GM18861 (cell line): ENCODE measurements around the gene ADAM19.

Experiments
- ATAC-seq: cut with Tn5 transposase; IDR thresholded peaks from one replicate; pipeline ENCODE4 v1.9.1; 2021; ENCODE audit not compliant: unreplicated experiment

ADAM19 gene

DNA sequence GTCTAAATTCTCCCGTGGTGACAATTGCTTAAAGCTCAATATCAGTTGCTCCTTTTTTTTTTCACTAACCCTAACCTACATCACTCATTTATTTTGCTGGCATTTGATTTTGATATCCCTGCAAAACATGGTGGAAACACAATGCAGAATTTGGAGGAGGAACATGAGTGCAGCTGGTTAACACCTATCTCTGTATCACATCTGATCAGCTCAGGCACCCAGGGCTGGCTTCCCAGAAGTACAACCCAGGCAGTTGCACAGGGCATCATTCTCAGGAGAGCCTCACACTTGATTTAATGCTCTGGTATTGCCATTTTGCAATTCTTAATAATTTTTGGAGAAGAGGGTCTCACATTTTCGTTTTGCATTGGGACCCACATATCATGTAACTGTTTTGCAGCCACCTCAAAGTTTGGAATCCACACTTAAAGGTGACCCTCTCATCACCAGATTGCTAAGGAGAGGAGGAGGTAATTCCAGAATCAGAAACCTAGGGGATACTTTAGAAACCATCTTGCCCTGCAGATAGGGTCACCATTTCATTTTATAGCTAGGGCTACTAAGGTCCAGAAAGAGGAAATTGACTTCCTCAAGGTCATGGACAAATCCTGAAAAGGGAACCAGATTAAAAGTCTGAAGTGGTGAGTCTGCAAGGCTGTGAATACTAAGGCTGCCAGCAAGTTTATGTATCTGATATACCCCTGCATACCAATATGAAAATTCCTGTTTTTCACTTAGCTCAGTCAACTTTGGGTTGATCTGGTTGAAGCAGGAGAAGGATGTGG, 19.3 kb upstream of the ADAM19 start:
- ATAC-seq = no peak

DNA sequence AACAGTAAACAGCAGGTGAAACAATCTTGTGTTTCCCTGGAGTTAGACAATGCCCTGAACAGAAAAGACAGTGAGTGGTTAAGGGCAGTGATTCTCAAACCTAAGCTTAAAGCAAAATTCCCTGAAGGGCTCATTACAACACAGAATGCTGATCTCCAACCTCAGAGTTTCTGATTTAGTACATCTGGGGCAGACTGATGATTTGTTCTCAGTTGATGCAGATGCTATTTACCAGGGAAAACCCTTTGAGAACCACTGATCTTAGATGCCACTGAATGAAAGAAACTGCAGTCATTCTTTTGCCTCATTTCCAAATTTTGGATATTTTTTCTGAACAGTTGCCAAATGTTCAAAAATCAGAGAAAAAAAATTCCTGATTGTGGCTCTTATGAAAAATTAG, 18.7 kb upstream of the ADAM19 start:
- no peak for ATAC-seq

DNA sequence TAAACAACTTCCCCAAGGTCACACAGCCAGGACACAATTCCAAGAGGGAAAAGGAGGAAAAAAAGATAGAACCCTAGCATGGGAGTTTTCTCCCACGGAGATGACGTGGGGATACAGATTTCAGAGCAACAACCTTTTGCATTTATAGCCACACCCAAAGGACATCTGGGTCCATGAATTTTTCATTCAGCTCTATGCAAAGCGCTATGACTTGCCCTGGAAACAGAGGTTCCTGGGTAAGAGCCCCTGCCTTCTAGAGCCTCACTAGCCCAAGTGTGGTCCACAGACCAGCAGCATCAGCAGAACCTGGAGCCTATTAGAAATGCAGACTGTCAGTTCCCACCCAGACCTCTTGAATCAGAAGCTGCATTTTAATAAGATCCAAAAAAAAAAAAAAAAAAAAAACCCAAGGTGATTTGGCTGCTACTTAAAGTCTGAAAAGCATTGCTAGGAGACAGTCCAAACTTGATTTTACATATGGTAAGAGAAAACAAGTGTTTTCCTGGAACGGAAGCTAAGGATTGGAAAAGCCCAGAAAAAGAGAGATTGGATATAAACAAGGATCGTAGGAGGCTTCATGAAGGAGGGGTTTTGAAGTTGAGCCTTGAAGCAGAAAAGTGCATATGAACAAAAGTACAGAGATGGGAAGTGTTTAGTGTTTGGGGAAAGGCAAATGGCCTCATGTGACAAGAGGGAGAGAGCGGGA, 17.6 kb upstream of the ADAM19 start:
- ATAC-seq = no peak

DNA sequence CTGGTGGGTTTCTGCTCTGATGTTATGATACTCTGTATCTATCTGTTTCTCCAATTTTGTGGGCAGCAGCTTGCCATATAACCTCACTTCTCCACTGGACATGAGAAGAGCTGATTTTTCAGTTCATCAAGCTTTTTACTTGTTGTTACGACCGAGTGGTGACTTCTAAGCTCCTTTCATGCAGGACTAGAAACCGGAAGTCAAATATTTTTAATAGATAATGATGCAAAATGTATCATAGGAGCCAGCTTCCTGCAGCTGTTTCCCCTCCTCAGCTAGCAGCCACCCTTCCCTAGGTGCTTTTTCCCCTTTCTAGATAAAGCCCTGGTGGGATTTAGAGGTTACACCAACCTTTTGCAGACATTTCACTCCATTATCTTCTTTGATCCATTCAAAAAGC, 17.0 kb upstream of the ADAM19 start:
- ATAC-seq = no peak

DNA sequence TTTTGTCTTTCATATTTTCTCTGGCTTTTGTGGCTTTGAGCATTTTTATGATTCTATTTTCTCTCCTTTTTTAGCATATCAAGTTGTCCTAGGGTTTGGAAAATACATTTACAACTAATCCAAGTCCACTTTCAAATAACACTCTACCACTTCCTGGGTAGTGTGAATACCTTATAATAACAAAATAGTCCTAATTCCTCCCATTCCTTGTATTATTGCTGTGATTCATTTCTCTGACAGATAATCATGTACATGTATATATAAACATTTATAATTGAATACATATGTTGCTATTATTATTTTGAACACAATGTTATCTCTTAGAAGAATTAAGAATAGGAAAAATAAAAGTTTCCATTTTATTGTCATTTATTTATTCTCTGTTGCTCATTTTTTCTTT, 14.9 kb upstream of the ADAM19 start:
- no peak for ATAC-seq

DNA sequence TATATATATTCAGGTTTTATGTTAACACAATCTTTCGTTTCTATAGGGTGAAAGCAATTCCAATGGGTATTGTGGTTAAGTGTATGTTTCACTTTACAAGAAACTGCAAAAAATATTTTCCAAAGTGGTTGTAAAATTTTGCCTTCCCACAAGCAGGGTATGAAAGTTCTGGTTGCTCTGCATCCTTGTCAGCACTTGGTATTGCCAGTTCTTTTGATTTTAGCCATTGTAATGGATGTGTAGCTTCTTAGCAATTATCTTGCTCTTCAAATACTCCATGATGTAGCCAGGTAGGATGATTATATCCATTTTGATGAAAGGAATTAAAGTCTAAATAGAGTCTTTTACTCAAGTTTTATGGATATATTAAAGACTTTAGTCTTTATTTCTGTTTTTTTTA, 9.1 kb upstream of the ADAM19 start:
- no peak for ATAC-seq

DNA sequence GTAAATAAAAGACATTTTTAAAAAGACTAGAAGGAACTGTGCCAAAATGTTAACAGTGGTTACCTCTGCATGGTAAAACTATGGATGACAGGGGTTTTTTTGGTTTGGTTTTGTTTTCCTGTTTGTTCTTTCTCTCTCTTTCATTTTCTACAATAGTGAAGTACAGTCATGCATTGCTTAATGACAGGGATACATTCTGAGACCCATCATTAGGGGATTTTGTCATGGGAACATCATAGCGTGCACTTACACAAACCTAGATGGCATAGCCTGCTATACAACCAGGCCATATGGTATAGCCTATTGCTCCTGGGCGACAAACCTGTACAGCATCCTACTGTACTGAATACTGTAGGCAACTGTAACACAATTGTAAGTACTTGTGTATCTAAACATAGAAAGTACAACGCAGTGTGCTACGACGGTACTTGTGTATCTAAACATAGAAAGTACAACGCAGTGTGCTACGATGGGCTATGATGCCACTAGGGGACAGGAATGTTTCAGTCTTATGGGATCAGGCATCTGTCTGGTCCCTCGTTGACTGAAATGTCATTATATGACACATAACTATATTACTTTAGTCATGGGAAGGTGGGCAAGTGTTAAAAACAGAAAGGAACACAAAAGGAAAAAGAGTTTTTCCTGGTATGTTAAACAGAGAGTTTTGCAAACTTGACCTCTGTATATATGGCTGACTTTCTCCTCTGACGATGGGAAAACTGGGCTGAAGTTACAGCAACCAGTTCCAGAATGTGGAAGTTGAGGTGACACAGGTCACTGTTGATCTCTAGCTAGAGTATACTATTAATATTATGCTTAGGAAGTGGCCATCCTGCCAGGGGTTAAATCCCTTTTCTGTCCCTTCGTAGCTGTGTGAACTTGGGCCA, 7.4 kb upstream of the ADAM19 start:
- ATAC-seq = no peak

DNA sequence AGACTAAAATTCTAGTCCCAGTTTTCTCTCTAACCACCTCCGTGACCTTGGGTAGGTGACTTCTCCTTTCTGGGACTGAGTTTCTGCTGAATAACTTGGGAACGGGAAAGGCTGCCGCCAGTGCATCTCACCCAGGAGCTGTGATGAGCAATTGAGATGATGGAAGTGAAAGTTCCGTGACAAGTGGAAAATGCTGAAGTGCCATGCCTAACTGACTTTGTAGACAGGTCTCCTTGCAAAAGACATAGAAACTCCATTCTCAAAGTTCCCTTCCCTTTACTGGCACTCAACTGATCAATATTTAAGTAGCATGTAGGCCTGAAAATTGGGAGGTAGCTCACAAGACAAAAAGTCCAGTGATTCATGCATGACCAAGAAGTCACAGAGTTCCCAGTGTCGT, 6.3 kb upstream of the ADAM19 start:
- no peak for ATAC-seq

DNA sequence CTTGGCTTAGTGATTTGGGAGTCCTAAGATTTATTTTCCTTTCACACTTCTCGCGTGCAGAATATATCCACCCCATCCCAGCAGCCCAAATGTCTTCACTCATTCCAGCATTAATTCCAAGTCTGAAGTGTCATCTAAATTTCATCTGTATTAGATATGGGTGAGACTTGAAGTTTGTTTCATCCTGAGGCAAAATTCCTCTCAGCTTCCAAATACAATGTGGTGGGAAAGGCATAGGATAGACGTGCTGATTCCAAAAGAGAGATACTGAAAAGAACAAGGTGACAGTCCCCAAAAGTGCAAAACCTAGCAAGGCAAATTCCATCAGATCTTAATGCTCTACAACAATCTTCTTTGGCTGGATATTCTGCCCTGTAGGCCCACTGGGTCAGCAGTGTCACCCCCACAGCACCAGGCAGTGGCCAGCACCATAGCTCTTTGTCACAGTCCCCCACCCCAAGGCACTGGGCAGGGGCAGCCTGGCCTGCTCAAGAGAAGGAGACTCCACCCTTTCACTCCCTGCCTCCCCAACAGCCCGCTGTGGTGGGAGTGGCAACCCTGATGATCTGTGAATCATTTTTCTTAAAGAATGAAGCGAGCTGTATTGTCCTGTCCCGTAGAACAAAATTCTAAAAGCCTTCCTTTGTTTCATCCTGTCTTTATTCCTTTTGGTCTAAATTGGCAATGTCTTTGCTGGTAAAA, 2.7 kb upstream of the ADAM19 start:
- no peak for ATAC-seq

DNA sequence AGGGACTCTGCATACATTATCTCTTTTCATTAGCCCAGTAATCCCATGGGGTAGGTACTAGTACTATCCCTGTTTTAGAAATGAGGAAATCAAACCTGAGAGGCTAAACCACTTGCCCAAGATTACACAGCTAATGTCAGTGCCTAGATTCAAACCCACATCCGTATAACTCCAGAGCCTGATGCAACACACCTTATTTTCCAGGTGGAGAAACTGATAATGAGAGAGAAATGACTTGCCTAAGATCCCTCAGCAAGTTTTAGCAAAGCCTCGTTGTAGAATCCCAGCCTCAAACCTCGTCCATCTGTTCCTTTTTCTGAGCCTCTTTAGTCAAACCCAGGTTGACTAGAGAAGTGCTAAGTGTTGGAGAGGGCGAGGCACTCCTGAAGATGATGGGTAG, 1.1 kb upstream of the ADAM19 start:
- ATAC-seq = no peak

DNA sequence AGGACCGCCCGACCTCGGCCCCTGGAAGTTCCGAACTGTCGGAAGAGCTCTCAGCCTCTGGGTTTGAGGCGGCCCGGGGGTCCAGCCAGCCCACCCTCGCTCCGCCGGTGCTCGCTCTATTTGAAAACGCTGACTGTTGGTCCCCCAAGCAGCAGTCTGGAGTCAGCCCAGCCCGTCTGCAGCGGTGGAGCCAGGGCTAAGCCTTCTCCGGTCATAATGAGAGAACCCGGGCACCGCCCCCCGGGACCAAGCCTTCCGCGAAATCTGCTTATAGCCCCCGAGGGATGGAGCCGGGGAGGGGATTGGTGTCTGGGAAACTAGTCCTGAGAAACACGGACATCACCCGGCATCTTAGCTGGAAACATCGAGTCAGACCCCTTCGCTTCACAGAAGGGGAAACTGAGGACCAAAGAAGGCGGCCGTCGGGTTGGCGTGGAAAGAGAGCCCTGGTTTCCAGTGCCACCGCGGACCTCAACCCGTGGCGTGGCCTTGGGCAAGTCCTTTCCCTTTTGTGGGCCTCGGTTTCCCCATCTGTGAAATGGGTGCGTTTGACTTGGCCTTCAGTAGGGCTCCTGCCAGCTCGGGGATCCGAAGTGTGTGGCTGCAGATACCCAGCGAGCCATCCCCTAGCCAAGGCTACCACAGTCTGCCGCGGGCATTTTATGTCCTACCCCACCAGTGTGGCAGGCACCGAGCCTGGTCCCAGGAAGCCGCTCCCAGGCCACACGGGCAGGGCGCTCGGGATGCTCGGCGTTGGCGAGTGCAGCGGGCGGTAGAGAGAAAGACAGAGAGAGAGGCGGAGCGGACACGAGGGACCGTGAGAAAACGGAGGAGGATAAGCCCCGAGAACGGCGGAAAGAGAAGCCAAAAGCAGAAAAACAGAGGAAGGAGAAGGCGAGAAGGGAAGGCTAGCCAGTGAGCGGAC, 857 bp downstream of the ADAM19 start:
- ATAC-seq = no peak

DNA sequence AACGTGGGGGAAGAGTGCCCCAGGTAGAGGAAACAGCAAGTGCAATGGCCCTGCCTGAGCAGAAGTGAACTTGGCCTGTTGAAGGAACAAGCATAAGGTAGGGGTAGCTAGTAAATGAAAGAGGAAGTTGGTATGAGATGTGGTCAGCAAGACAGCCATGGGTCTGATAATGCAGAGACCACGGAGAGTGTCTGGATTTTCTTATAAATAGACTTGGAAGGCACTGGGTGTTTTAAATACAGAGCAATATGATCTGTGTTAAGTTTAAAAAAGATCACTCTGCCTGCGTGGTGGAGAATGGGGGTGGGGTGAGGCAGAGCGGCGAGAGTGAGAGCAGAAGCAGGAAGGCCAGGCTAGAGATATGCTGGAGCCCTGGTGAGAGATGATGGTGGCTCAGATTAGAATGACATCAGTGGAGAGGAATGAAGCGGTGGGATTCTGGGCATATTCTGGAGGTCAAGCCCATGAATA, 4.2 kb downstream of the ADAM19 start:
- ATAC-seq = peak; percentile 93

DNA sequence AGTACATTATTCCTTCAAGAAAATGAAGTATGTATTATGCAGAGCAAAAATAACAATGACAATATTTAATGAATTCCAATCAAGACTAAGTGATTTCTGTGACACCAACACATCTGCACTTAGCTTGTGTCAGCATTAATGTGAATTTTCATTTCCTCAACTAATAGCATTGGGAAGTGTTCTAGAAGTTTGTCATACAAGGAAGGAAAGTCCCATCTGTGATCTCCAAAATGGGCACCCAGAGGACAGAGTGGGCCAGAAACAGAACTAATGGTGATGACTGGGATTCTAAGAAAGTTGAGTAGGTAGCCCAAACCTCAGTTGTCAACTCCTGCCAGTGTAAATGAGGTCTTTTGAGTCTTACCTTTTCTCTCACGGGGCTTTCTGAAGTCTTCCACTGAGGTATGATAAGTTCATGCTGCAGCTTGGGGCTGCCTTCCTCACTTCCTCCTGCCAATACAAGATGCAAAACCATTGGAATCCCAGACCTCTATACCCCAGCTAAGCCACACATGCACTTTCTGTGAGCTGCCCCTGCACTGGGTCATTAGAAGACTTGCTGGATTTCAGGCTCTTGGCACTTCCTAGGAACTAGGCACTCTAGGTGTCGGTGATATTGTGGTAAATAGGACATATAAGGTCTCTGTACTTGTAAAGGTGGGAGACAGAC, 4.9 kb downstream of the ADAM19 start:
- ATAC-seq = peak; percentile 3

DNA sequence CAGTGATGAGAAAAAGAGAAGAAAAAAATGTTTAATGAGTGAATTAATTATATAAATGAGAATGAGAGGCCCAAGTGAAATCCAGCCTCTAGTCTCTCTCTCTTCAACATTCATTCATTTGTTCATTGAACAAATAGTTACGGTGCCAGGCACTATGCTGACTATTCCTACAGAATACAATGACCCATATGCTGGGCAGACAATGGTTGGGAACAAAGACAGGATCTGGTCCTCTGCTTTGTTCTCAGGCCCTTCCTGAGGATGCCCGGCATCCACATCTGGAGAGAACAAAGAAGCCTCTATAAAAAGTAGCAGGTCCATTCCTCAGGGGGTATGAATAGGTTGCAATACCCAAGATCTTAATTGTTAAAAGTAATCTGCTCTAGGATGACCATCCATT, 6.9 kb downstream of the ADAM19 start:
- ATAC-seq = no peak

DNA sequence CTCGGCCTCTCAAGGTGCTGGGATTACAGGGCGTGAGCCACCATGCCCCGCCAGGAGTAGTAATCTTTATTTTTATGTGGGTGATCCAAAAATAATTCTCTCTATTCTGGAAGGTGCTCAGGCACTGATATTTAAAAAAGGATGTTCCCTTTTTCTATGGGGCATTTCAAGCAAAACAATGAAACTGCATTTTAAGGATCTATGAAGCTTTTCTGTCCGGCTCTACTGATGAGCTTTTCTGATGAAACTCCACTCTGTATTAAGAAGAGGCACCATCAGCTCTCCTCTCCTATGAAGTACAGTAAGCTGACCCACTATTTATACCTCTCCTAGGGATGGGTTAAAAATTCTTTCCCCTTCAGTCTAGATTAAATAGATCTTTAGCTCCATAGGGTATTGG, 7.4 kb downstream of the ADAM19 start:
- ATAC-seq = no peak

DNA sequence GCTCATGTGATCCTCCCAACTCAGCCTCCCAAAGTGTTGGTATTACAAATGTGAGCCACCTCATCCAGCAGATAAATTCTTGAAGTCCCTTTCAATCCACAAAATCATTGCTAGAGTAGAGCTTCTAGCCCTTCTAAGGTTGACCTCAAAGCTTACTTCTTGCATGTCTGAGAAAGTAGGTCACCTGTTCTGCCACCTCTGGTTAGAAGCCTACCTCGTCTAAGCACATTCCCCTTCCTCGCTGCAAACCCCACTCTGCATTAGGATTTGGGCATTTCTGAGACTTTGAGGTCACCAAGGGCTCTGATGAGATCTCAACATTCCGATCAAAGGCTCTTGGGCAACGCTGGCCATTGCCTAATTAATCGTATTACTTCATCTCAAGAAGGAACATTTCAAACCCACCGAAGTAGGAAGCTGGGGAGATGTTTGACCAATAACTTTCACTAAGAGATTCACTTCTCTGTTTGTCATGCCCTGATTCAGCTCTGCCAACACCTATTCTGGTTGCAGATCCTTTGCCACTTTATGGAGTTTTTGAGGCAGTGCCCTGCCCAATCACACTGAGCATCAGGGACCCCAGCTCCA, 8.6 kb downstream of the ADAM19 start:
- ATAC-seq = no peak

DNA sequence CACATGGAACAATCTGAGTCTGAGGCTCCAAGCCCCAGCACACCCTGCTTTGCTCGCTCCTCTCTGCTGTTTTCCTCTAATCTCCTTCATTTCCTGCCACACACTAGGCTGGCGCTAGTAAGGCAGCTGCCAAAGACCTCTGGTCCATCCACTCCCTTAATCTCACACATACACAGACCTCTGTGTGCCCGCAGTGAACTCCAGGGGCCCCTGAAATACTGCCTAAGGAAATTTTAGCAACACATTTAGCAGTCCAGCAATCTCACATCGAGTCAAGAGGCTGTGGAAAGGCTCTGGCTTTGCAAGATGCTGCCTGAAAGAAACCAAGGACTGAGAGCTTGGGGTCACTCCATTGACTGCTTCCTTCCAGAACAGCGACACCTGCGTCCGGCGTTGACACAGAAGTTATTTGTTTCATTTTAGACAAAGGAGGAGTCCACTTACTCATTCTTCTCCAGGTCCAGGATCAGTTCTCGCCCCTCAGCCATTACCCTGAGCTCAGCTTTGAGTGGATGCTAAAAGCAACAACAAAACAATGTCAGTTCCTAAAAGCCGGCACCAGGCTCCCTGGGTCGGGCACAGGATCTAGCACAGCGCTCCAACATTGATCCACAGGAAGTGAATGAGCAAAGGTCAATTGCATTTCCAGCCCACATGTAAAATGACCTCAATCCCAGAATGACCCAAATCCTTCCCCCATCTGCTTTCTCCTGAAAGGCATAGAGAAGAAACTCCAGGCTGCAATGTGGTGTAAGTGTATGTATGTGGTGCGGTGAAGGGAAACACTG, 11.5 kb downstream of the ADAM19 start:
- no peak for ATAC-seq

DNA sequence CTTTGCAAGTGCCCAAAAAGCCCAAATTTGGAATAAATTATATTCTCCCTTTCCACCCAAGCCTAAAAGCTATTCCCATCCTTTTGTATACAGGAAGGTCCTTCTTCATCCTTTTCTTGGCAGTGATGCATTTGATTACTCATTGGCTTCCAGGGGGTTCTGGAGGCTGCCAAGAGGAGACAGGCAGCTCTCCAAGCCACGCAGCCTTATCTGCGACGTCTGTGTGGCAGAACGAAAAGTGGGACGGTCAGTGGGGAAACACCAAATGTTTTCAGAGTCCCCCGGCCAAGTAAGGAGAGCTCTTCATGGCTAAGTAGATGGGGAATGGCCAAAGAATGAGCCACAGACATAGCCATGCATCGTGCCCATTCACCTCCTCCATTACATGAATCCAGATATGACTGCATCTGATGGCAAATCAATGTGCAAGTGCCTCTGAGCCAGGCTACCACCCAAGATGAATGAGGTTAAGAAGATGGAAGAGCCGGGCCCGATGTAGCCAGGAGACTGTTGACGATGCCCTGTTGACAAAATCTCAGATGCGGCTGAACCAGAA, 12.1 kb downstream of the ADAM19 start:
- ATAC-seq = no peak
